HG03196 (cell line): ENCODE measurements around the gene ACTL7A.
"Not testable (repeated sequence)": the region's sequence is repeated elsewhere in the genome, so short reads cannot be mapped to it uniquely, and the experiment has no call there.

Source experiments
- ATAC-seq: cut with Tn5 transposase; IDR thresholded peaks from one replicate; pipeline ENCODE4 v1.9.1; 2021; ENCODE audit not compliant: unreplicated experiment

ACTL7A gene

GRCh38 chr9:108861997-108862396, at the start of gene ACTL7A:
Gene ACTL7A (plus strand): TSS chr9:108862266. CDS start chr9:108862323, 57 bp downstream.
- ATAC-seq = no peak

- ATAC-seq = no peak
Measured at GRCh38 chr9:108812396-108813025, 49.6 kb upstream of the ACTL7A start.

DNA sequence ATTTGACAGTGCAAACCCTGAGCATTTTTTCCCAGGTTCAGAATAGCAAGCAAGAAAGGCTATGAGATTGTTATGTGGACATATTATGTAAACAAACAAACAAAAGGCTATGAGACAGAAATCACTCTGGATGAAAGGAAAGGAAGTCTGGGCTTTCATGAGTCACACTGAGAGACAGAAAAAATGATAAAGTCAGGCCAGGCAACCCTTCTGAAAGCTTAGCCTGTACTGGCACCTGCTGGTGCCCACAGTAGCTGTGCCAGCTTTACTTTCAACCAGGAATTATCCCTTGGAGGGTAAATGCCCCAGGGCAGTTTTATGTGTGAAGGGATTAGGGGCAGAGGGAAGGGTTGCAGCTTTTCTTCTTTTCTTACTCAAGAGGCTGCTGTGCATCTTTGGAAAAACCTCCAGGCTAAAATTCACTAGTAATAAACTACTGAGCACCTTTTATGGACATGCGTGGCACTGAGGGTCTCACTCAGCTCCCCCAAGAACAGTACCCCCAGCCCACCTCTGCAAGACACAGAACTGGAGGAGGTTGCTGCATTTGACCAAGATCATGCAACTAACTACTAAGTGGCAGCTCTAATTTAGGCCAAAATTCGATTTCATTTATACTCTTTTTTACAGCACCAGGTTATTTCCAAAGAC, 48.0 kb upstream of the ACTL7A start:
- no peak for ATAC-seq

DNA sequence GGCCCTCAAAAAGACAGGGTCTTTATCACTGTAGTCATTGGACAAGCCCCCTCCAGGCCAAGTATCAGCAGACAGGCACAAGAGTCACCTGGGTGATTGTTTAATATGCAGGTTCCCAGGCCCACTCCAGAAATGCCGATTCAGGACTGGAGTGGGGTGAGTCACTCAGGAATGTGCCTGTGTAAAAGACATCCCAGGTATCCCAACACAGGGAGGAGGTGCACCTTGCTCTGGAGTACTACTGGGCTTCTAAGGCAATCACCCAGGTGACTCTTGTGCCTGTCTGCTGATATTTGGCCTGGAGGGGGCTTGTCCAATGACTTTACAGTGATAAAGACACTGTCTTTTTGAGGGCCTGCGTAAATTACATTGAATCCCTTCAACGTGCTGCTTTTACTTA, 46.9 kb upstream of the ACTL7A start:
- no peak for ATAC-seq

GRCh38 chr9:108816037-108816436, 46.0 kb upstream of the ACTL7A start:
- ATAC-seq = no peak

DNA sequence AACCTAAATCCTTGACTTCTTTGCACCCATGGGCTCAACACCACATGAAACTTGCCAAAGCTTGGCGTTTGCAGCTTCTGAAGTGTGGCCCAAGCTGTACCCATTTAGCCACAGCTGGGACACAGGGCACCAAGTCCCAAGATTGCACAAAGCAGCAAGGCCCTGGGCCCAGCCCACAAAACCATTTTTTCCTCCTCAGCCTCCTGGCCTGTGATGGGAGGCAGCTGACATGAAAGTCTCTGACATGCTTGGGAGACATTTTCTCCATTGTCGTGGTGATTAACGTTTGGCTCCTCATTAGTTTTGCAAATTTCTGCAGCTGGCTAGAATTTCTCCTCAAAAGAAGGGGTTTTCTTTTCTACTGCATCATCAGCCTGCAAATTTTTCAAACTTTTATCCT, 38.2 kb upstream of the ACTL7A start:
- no peak for ATAC-seq

DNA sequence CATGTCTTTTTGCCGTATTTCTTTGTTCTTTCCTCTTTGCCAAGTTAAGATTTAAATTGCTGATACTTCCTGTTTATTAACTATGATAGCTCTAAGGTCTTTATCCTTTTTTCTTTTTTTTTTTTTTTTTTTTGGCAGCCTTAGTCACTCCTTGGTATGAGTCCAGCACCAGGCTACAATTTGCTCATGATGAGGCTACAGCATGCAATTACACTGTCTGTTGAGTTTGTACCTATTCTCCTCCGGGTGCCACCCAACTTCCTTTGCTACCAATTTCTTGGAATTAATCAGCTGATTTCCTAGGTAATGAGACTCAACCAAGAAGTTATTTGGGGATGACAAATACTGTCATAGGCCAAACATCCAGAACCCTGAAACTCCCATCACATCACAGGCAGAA, 31.8 kb upstream of the ACTL7A start:
- ATAC-seq = no peak

GRCh38 chr9:108831496-108832178, 30.4 kb upstream of the ACTL7A start:
- no peak for ATAC-seq

- ATAC-seq = no peak
Measured at GRCh38 chr9:108832179-108832500, 29.9 kb upstream of the ACTL7A start.

DNA sequence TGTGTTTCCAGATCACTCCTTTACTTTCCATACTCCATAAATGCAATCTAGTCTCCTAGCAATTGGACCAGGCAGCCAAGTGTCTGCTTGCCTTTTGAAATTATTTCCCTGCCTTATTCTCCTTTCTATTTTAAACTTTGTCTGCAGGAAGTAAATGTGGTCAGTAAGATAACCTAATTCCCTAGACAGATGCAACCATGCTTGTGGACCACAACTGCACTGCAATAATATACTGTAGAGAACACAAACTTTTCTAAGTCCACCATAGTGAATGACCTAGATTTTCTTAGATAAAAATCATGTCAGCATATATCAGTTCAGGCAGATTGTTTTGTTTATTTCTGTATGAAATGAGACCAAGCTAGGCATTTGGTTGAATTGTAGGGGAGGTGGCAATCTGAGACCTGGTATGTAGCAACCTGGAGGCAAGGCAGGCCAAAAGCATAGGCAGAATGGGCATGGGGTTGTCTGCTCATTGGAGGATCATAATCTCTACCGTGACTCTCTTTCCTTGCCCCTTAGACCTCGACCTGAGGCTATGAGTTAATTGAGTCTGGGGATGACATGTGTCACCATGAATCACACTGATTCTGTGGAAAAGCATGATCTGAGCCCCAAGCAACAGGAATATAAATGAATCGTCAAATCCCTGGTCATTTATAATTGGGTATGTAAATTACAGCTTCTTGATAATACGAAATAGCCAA, 27.0 kb upstream of the ACTL7A start:
- ATAC-seq = no peak

DNA sequence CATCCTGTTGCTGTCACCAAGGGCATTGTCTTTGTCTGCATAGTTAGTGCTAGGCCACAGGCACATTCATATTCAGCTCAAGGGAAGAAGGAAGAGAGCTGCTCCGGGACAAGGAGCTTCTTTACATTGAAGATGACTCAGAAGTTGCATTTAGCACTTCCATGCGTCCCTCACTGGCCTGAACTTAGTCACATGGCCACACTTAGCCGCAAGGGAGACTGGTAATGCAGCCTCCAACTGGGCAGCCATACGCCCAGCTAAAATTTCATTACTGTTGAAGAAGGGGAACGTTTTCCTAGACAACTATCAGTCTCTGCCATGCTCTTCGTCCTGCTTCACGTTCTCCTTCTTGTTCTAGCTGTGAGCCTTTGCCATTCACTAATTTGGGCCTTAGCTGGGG, 26.2 kb upstream of the ACTL7A start:
- no peak for ATAC-seq

DNA sequence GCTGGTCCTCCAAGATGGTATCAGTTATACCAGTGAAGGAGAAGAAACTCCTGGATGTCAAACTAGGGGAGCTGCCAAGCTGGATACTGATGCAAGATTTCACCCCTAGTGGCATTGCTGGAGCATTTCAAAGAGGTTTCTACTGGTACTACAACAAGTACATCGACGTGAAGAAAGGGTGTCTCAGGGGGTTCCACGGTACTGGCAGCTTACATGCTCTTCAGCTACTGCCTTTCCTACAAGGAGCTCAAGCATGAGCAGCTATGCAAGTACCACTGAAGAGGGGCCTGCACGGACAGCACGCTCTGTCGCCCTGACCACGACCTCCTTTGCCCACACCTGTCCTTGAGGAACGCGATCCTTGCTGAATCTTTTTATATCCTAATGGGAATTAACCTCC, 25.7 kb upstream of the ACTL7A start:
- ATAC-seq = no peak

DNA sequence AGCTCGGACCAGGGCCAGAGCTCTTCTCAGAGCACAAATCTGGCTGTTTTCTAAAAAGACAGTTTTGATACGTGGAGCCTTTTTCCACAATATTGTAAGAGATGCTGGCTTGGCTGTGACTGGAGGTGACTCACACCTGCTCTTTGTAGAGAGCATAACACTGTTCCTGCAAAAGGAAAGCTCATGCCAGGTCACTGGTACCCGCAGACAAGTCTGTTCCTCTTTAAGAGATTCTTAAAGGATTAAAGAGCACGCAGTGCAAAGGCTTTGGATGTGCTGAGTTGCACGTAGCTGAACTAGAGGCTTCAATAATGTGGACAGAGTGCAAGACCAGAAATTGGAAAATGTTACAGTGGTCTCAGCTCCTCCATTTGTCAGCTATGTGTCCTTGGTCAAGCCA, 25.3 kb upstream of the ACTL7A start:
- no peak for ATAC-seq

- no peak for ATAC-seq
Measured at GRCh38 chr9:108837530-108837929, 24.5 kb upstream of the ACTL7A start.

GRCh38 chr9:108838017-108838416, 24.0 kb upstream of the ACTL7A start:
- no peak for ATAC-seq

GRCh38 chr9:108839561-108839960, 22.5 kb upstream of the ACTL7A start:
- ATAC-seq = not testable (repeated sequence)

GRCh38 chr9:108842610-108843295, 19.3 kb upstream of the ACTL7A start:
- no peak for ATAC-seq

GRCh38 chr9:108844391-108844790, 17.7 kb upstream of the ACTL7A start:
- no peak for ATAC-seq

GRCh38 chr9:108844856-108845255, 17.2 kb upstream of the ACTL7A start:
- no peak for ATAC-seq

DNA sequence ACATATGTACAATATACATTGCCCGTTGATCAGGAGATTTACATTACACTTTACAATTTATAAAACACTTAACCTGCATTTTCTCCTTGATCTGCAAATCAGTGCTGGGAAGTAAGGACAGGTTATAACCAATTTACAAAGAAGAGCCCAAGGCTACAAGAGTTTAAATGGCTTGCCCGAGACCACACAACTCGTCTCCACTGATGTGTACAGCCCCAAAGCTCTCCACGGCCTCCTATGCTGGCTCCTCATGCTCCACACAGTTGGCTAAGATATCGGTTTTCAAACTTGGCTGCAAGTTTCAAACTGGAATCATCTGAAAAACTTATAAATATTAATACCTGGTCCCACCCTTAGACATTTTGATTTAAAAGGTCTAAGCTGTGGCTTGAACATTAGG, 16.6 kb upstream of the ACTL7A start:
- no peak for ATAC-seq

DNA sequence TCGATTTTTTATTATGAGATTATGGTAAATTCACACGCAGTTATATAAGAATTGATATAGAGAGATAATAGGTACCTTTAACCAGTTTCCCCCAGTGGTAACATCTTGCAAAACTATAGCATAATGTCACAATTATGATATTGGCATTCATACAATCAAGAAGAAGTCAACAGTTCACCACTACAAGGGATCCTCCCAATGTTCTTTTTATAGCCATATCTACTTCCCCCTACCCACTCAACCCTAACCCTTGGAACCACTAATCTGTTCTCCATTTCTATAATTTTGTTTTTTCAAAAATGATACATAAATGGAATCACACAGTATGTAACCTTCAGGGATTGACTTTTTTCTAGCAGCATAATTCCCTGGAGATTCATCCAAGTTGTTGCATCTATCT, 16.1 kb upstream of the ACTL7A start:
- no peak for ATAC-seq
